HG03571 (cell line): Measurements from ENCODE around the gene ACTR2.
"Not testable (repeated sequence)": the region's sequence is repeated elsewhere in the genome, so short reads cannot be mapped to it uniquely, and the experiment has no call there.

Source experiments
- ATAC-seq: cut with Tn5 transposase; IDR thresholded peaks from one replicate; pipeline ENCODE4 v1.9.1; 2021; ENCODE audit not compliant: unreplicated experiment

ACTR2 gene

DNA sequence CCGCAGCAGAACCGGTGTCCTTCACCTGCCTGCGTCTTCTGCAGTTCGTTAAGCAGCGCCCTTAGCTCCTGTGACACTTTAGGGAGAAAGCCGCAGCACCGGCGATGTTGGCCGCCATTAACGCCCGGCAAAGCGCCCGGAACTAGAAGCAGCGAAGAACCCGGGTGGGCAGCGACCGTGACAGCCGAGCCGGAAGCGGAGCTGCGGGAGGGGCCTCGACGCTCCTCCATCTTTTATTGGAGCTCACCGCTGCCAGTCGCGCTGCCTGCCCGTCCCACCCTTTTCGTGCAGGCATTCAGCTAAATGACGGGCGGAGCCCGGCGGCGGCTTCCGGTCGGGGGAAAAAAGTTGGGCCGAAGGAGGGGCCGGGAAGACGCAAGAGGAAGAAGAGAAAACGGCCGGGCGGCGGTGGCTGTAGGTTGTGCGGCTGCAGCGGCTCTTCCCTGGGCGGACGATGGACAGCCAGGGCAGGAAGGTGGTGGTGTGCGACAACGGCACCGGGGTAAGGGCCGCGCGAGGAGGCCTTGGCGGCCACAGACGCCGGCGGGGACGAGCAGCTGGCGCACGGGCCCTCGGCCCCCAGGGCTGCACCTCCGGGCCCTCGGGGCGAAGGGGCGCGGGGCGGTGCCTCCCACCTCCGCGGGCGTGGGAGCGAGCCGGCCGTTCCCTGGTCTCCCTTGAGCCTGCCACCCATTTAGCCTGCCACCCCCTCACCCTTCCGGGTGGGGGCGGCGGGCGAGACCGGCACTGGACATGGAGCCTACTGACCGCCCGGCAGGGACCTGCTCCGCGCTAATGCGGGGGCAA lies at the start of gene ACTR2:
TSS of gene ACTR2 (plus strand) at position 376 of the 807 bp plus-strand sequence. CDS start at position 455, 79 bp downstream.
- peak; percentile 83 for ATAC-seq

DNA sequence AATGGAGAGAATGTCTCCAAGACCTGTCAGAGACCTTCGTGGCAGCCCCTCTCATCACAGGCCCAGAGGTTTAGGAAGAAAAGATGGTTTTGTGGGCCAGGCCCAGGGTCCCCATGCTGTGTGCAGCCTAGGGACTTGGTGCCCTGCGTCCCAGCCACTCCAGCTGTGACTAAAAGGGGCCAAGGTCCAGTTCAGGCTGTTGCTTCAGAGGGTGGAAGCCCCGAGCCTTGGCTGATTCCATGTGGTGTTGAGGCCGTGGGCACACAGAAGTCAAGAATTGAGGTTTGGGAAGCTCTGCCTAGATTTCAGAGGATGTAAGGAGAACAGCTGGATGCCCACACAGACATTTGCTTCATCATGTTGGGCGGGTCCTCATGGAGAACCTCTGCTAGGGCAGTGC lies 45.1 kb upstream of the ACTR2 start:
- ATAC-seq, result no peak

DNA sequence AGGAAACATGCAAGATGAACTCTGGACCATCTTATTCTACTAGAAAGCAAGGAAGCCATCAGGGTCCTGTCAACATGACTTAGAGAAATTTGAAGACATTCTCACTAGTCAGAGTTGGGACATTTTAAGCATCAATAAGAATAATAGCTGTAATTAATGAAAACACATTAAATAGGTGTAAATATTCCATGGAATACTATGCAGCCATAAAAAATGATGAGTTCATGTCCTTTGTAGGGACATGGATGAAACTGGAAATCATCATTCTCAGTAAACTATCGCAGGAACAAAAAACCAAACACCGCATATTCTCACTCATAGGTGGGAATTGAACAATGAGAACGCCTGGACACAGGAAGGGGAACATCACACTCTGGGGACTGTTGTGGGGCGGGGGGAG lies 44.2 kb upstream of the ACTR2 start:
- not testable (repeated sequence) for ATAC-seq

DNA sequence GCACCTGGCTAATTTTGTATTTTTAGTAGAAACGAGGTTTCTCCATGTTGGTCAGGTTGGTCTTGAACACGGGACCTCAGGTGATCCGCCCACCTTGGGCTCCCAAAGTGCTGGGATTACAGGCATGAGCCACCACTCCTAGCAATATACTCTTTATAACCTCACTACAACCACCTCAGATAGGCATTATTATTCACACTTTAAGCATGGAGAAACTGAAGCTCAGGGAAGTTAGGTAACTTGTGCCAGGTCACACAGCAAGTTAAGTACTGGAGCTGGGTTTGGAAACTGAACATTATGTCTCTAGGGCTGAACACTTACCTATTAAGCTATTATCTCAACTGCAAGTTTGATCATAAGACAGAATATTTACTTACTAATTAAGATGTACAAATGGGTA lies 42.6 kb upstream of the ACTR2 start:
- ATAC-seq, result no peak

DNA sequence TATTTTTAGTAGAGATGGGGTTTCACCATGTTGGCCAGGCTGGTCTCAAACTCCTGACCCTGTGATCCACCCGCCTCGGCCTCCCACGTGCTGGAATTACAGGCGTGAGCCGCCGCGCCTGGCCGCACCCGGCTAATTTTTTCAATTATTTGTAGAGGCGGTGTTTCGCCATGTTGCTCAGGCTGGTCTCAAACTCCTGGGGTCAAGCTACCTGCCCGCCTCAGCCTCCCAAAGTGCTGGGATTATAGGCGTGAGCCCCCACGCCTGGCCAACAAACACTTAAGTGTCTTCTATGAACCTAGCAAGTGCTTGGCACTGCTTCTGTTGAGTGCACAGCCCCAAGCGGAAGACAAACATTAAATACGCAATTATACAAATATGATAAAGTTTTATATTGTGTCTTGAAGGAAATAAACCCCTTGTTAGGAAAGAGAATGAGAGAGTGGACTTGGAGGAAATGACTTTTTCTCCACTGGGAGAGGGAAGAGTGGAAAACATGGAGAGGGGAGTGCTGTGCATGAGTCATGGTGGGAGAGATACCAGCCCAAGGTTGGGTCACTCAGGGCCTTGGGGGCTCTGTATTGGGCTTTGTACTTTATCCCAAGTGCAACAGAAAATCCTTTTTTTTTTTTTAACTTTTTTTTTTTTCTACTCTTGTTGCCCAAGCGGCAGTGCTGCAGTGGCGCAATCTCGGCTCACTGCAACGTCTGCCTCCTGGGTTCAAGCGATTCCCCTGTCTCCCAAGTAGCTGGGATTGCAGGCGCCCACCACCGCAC lies 41.4 kb upstream of the ACTR2 start:
- no peak for ATAC-seq

DNA sequence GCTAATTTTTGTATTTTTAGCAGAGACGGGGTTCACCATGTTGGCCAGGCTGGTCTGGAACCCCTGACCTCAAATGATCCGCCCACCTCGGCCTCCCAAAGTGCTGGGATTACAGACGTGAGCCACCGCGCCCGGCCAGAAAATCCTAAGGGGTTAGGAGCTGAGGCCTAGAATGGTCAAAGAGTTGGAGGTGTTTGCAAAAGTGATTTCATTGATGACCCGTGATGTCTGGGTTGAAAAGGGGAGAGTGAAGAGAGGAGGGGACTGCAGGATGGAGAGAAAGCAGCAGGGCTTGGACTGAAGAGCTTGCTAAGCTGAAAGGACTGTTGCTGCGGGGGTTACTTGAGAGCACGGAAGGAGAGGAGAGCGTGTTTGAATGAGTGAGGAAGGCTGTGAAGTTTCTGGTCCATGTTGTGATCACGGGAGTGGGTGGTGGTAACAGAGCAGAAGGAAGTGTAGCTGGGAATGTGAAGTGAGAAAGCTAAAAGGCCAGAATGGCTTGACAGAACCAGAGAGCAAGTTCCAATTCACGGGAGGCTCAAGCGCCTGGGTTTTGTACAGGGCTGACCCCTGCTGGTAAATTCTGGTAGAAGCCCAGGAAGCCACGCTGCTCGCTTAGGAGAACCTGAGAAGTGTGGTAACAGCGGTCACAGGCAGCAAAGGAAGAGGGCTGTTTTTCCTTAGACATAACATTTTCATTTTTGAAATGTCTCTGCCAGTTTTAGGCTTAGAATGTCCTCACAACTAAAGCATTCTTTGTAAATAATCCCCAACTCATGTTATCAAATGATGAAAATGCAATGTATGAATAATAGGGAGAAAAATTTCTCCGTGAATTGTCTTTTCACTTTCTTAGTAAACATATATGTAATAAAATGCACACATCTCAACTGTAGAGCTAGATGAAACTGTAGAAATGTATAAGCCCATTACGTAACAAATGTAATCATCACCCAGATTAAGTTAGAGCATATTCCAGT lies 40.5 kb upstream of the ACTR2 start:
- ATAC-seq, result no peak

DNA sequence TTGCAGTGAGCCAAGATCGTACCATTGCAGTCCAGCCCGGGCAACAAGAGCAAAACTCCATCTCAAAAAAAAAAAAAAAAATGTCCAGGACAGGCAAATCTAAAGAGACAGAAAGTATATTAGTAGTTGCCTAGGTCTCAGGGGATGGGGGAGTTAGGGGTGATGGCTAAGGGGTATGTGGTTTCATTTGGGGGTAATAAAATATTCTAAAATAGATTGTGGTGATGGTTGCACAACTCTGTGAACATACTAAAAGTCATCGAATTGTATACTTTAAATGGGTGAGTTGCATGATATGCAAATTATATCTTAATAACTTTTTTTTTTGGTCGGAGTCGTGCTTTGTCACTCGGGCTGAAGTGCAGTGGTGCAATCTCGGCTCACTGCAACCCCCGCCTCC lies 34.2 kb upstream of the ACTR2 start:
- ATAC-seq, result no peak

DNA sequence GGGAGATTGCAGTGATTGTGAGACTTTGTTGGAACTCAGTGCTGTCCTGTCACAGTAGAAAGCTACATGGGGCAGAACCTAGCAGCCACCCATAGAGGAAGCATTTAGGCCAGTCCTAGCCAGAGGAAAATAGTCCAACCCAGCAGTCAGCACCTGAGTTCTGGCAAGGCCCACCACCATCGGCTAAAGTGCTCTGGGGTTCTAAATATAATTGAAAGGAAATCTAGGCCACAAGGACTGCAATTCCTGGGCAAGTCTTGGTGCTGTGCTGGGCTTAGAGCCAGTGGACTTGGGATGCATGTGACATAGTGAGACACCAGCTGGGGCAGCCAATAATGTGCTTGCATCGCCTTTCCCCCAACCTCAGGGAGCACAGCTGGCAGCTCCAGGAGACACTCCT lies 28.9 kb upstream of the ACTR2 start:
- no peak for ATAC-seq

DNA sequence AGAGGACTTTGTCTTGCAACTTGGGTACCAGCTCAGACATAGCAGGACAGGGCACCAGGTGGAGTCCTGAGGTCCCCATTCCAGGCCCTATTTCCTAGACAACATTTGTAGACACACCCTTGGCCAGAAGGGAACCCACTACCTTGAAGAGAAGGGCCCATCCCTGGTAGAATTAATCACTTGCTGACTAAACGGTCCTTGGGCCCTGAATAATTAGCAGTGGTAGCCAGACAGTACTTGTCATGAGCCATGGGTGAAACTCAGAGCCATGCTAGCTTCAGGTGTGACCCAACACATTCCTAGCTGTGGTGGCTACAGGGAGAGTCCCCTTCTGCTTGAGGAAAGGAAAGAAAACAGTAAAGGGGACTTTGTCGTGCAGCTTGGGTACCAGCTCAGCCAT lies 28.5 kb upstream of the ACTR2 start:
- no peak for ATAC-seq

DNA sequence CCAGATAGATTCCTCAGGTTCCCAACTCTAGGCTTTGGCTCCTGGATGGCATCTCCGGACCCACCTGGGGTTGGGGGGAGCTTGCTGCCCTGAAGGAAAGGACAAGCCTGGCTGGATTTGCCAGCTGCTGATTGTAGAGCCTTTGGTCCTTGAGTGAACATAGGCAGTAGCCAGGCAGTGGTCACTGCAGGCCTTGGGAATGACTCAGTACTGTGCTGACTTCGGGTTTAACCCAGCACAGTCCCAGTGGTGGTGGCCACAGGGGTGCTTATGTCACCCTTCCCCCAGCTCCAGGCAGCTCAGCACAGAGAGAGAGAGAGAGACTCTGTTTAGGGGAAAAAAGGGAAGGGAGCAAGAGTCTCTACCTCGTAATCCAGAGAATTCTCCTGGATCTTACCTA lies 27.7 kb upstream of the ACTR2 start:
- ATAC-seq, result no peak

DNA sequence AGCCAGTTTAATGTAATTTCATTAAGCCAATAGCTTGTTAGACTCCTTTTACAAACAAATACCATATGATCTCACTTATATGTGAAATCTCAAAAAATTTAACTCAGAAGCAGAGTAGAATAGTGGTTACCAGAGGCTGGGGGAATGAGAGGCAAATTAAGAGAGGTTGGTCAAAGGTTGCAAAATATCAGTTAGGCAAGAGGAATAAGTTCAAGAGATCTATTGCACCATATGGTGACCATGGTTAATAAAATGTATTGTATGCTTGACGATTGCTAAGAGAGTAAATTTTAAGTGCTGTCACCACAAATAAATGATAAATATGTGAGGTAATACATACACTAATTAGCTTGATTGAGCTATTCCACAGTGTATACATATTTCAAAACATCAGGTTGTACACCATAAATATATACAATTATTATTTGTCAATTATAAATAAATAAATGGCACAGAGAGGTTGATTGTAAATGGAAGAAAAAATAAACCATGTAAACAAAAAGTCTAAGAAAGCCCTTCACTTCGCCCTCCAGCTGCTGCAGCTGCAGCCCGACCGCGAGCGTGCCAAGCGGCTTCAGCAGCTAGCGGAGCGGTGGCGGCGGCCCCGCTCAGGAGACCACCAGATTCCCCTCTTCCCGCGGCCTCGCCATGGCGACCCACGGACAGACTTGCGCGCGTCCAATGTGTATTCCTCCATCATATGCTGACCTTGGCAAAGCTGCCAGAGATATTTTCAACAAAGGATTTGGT lies 23.0 kb upstream of the ACTR2 start:
- ATAC-seq, result no peak

DNA sequence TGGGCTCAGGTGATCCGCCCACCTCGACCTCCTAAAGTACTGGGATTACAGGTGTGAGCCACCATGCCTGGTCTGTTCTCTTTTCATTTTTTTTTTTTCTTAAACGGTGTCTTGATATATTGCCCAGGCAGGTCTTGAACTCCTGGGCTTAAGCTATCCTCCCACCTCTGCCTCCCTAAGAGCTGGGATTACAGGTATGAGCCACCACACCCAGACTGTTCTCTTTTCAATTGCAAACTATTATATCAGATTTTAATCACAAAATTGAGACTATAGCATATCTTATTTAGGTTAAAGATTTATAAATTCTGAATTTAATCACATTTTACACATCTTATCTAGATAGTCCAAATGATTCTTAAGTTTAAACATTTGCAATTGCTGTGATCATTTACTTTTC lies 15.5 kb upstream of the ACTR2 start:
- no peak for ATAC-seq

DNA sequence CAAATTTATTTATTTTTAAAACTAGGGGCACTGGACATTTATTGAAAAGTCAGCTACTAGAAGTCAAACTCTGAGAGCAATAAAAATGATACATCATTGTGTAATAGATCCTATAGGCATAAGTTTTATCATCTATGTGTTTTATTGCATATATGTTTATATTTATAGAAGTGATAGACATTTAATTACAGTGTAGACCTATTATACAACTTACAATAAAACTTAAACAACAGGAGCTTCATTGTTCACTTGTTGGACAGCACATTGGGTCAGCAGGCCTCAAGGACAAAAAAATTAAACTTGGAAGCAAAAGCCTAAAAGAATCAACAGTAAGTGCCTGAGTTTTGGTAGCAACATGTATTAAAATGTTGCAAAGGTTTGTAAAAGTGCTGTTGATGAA lies 15.0 kb upstream of the ACTR2 start:
- ATAC-seq, result no peak

DNA sequence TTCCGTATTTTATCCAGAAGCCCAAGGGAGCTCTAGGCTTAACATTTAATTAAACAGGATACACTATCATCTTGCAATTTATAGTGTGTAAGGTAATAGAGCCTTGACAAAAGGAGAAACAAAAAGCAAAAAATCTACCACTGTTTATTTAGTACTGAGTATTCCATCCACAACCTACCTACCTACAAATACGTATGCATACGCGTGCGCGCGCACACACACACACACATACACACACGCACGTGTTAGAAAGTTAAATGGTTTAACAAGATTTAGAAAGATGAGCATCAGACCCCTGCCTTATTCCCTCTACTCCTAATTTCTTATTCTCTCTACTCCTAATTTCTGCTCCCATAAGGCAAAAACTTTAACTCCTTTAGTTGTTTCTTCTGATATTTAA lies 14.6 kb upstream of the ACTR2 start:
- no peak for ATAC-seq

DNA sequence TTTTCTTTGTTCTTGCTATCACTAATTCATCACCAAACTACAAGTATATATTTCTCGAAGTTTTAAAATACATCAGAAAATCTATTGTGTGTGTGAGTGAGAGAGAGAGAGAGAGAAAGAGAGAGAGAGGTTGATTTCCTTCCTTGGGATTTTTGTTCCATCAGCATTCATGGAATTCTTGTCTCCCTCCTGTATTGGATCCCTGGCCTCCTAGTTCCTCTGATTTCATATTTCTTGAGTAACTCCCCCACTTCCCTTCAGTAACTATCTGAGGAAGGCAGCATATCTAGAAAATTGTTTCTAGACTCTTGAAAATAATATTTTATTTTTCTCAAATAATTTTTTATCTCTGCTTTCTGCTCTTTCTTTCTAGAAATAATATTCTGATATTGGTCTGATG lies 13.3 kb upstream of the ACTR2 start:
- ATAC-seq, result no peak

DNA sequence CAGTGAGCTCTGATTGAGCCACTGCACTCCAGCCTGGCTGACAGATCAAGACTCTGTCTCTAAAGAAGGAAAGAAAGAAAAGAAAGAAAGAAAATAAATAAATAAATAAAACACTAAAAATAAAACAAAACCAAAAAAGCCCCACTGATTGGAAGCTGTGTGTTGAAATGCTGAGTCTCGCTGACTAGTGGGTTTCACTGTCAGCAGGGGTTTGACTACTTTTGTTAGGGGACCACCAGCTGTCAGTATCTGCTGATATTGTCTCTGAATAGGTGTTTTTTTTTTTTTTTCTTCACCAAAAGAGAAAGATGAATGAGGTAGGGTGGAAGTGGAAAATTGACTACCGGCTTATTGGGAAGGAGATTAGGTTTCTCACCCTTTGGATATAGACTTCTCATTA lies 12.8 kb upstream of the ACTR2 start:
- ATAC-seq, result no peak

DNA sequence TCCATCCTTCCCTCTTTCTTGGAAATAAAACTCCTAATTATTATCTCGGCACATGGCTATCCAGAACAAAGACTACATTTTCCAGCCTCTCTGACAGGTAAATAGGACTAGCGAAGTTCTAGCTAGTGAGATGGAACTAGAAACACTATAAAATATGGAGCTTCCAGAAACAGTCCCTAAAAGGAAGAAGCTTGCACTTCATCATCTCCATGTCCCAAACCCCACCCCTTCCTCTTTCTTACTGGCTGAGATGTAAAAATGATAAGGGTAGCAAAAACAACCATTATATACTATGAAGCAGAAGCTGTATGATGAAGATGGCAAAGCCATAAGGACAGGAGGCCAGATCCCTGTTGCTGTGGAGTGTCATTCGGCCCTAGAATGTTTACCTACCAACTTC lies 11.7 kb upstream of the ACTR2 start:
- no peak for ATAC-seq

DNA sequence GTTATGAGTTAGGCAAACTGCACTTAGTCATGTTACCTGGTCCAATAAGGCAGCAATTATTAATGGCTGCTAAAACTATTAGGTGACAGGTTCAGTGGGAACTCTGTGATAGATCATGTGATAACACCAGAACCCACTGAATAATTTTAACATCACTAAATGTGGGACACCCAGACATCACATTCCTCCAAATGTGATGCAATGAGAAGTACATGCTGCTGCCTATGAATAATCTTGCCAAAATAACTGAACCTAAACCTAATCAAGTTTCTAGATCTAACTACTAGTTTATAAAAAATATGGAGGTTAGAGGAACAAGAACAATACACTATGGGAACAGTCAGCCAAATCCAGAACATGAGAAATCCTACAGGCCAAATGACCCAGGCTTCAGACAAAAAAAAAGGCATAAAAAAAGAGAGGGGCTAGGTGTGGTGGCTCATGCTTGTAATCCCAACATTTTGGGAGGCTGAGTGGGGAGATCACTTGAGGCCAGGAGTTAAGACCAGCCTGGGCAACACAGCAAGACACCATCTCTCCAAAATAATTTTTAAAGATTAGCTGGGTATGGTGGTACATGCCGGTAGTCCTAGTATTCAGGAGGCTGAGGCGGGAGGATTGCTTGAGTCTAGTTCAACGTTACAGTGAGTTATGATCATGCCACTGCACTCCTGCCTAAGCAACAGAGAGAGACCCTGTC lies 7.0 kb upstream of the ACTR2 start:
- ATAC-seq, result no peak

DNA sequence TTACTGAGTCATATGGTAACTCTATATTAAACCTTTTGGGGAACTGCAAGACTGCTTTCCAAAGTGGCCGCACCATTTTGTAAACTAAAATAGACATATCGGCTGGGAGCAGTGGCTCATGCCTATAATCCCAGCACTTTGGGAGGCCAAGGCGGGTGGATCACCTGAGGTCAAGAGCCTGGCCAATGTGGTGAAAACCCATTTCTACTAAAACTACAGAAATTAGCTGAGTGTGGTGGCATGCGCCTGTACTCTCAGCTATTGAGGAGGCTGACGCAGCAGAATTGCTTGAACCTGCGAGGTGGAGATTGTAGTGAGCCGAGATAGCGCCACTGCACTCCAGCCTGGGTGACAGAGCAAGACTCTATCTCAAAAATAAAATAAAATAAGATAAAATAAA lies 6.4 kb upstream of the ACTR2 start:
- not testable (repeated sequence) for ATAC-seq

DNA sequence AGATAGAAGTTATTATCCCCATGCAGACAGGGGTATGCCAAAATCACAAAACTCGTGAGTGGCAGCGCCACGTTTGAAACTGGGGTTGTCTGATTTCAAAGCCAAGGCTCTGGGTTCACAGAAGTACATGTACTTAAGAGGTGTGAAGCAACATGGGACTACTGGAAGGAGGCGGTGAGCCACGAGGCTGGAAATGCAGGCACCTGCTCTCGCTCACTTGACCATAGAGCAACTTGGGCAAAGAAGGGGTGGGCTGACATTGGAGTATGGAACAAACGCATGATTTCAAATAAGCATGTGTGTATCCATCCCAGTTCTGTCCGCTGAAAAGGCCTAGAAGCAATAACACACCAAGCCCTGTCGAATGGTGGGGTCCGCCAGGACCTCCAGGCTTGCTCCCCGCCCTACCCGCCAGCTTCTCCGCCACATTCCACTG lies 593 bp upstream of the ACTR2 start:
- ATAC-seq, result peak; percentile 6
